ENCODE data around the gene GLUD2.

DNA sequence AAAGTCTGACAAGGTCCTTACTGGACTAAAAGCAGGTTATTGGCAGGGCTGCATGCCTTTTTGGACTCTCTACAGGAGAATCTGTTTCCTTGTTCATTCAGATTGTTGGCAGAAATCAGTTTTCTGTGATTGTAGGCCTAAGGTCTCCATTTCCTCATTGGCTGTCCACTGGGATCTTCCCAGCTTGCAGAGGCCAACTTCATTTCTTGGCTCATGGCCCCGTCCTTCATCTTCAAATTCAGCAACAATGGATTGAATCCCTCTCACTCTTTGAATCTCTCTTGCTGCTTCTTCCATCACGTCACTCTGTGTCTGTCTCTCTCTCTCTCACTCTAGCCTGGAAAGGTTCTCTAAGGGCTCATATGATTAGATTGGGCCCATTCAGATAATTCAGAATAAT lies 14.9 kb upstream of the GLUD2 start:
- TF ChIP-seq, protein P1, sequence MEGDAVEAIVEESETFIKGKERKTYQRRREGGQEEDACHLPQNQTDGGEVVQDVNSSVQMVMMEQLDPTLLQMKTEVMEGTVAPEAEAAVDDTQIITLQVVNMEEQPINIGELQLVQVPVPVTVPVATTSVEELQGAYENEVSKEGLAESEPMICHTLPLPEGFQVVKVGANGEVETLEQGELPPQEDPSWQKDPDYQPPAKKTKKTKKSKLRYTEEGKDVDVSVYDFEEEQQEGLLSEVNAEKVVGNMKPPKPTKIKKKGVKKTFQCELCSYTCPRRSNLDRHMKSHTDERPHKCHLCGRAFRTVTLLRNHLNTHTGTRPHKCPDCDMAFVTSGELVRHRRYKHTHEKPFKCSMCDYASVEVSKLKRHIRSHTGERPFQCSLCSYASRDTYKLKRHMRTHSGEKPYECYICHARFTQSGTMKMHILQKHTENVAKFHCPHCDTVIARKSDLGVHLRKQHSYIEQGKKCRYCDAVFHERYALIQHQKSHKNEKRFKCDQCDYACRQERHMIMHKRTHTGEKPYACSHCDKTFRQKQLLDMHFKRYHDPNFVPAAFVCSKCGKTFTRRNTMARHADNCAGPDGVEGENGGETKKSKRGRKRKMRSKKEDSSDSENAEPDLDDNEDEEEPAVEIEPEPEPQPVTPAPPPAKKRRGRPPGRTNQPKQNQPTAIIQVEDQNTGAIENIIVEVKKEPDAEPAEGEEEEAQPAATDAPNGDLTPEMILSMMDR (IDR thresholded peaks at IDR 0.05; ENCODE audit: low read depth, low read length) = no peak
- TF ChIP-seq EZH2phosphoT487 (IDR thresholded peaks at IDR 0.05; ENCODE audit: low read depth) = no peak
